Common myeloid progenitor, CD34-positive (primary cell): ENCODE data around the gene PNMA8B.

Experiments
- CTCF ChIA-PET: fragments of 350-600 bp; sonication (Branson Sonifier 250); formaldehyde crosslinking; loops from one replicate; lab custom pipeline; 2021; ENCODE audit warnings: antibody characterized with exemption; lab: Charles Lee
- POLR2A ChIA-PET: fragments of 350-600 bp; sonication (Branson Sonifier 250); formaldehyde crosslinking; loops from one replicate; lab custom pipeline; 2021; ENCODE audit warnings: antibody characterized with exemption; lab: Charles Lee
- DNase-seq, 3 donors: peaks; one replicate each; pipeline versions ENCODE4 v3.0.0 to v3.0.0-alpha.2; 2013
- H3K27ac ChIP-seq, 2 experiments: 1 replicate in 1 of 2; 2 replicates in 1 of 2; pipeline ENCODE4 v1.7.0; 2013; ENCODE audit warnings: inconsistent platforms in 2 of 2, low read length in 2 of 2, mild to moderate bottlenecking in 2 of 2, low read depth in 1 of 2, moderate library complexity in 1 of 2; ENCODE audit not compliant: severe bottlenecking in 2 of 2, insufficient read depth in 1 of 2, poor library complexity in 1 of 2
- H3K27me3 ChIP-seq, 5 experiments: replicated peaks in 2 of 5; 1 replicate in 3 of 5; 2 replicates in 2 of 5; pipeline versions ENCODE4 v1.6.1 to v1.7.0; 2013; ENCODE audit warnings: low read length in 4 of 5, mild to moderate bottlenecking in 2 of 5, moderate library complexity in 2 of 5, inconsistent platforms in 1 of 5; ENCODE audit not compliant: insufficient read depth in 5 of 5, control insufficient read depth in 4 of 5
- H3K36me3 ChIP-seq, 4 experiments: 1 replicate in 2 of 4; 2 replicates in 2 of 4; pipeline versions ENCODE4 v1.6.1 to v1.7.0; 2013; ENCODE audit warnings: low read length in 3 of 4, control low read depth in 1 of 4, mild to moderate bottlenecking in 1 of 4; ENCODE audit not compliant: control insufficient read depth in 4 of 4, insufficient read depth in 4 of 4
- H3K4me1 ChIP-seq, 4 experiments: 1 replicate in 3 of 4; 2 replicates in 1 of 4; pipeline versions ENCODE4 v1.6.1 to v1.7.1; 2013; ENCODE audit warnings: low read length in 3 of 4, mild to moderate bottlenecking in 3 of 4, control low read depth in 1 of 4, inconsistent platforms in 1 of 4, moderate library complexity in 1 of 4; ENCODE audit not compliant: control insufficient read depth in 4 of 4, insufficient read depth in 4 of 4; ENCODE audit errors: control extremely low read depth in 1 of 4
- H3K4me3 ChIP-seq, 7 experiments: 1 replicate in 4 of 7; 2 replicates in 3 of 7; pipeline versions ENCODE4 v1.5.1 to v1.7.0; 2013; ENCODE audit warnings: mild to moderate bottlenecking in 7 of 7, low read length in 6 of 7, moderate library complexity in 6 of 7, inconsistent platforms in 2 of 7, low read depth in 2 of 7, control low read depth in 1 of 7; ENCODE audit not compliant: insufficient read depth in 4 of 7, control insufficient read depth in 1 of 7; ENCODE audit errors: extremely low read depth in 1 of 7
- H3K9me3 ChIP-seq, 5 experiments: 1 replicate in 4 of 5; 2 replicates in 1 of 5; pipeline versions ENCODE4 v1.6.1 to v1.7.1; 2013; ENCODE audit warnings: low read length in 4 of 5, mild to moderate bottlenecking in 2 of 5, inconsistent platforms in 1 of 5, low read depth in 1 of 5, moderate library complexity in 1 of 5; ENCODE audit not compliant: control insufficient read depth in 4 of 5, insufficient read depth in 2 of 5; ENCODE audit errors: control extremely low read depth in 1 of 5
- WGBS: methylation state at CpG from one replicate; pipeline ENCODE4 v1.1.5; 2013; ENCODE audit not compliant: insufficient coverage; 5-methylcytosine and 5-hydroxymethylcytosine counted together

The PNMA8B gene

GRCh38 chr19:46461537-46461936 is 34.1 kb downstream of the PNMA8B start:
- WGBS: 90% methylated on average over 2 of the region's 2 CpGs
- no peaks in the 10 kb centered on the region for H3K36me3 ChIP-seq
- DNase-seq: no peak
- no peak overlapping the region for H3K27ac ChIP-seq
- no peaks in the 10 kb centered on the region for H3K4me1 ChIP-seq
- no peaks in the 10 kb centered on the region for H3K9me3 ChIP-seq
- H3K27me3 ChIP-seq: peaks cover 0 to 11% (median 2%) of the 10 kb centered on the region in 5 experiments
- no peak overlapping the region for H3K4me3 ChIP-seq
- POLR2A ChIA-PET: no interaction called here
- CTCF ChIA-PET: interaction anchor here (1.2 to 1.3 kb wide), 2 partner anchors 12 to 56 kb away, joined by 3 read pairs; no protein-coding TSS in a partner anchor

- CTCF ChIA-PET: interaction anchor here (1.3 kb wide), 1 partner anchor 56 kb away, joined by 3 read pairs; no protein-coding TSS in a partner anchor
- DNase-seq: no peak
- H3K4me1 ChIP-seq: no peaks in the 10 kb centered on the region
- no peaks in the 10 kb centered on the region for H3K9me3 ChIP-seq
- H3K4me3 ChIP-seq: no peak overlapping the region
- POLR2A ChIA-PET: no interaction called here
- H3K27ac ChIP-seq: no peak overlapping the region
- no peaks in the 10 kb centered on the region for H3K36me3 ChIP-seq
- peaks cover 0 to 12% (median 2%) of the 10 kb centered on the region in 5 experiments for H3K27me3 ChIP-seq
- WGBS: 100% methylated on average over 1 of the region's 1 CpG
Measured at GRCh38 chr19:46460981-46461380, 34.7 kb downstream of the PNMA8B start.

DNA sequence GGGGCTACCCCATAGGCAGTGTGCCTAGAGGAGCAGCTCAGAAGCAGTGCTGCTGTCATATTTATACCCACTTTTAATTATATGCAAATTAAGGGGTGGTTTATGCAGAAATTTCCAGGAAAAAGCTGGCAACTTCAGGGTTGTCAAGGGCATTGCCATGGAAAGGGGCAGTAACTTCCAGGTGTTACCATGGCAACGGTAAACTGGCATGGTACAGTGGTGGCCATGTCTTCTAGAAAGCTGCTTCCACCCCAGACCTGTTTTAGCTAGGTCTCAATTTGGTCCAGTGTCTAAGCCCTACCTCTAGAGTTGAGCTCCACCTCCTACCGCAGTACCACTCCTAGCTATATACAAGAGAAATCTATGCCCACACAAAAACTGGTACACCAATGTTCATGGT is 35.6 kb downstream of the PNMA8B start:
- H3K4me1 ChIP-seq: no peaks in the 10 kb centered on the region
- H3K36me3 ChIP-seq: no peaks in the 10 kb centered on the region
- H3K27me3 ChIP-seq: peaks cover 0 to 14% (median 2%) of the 10 kb centered on the region in 5 experiments
- no peaks in the 10 kb centered on the region for H3K9me3 ChIP-seq
- DNase-seq: no peak
- CTCF ChIA-PET: interaction anchor here (0.9 kb wide), 1 partner anchor 10 kb away, joined by 3 read pairs; no protein-coding TSS in a partner anchor
- no peak overlapping the region for H3K27ac ChIP-seq
- POLR2A ChIA-PET: no interaction called here
- no peak overlapping the region for H3K4me3 ChIP-seq
- WGBS: 94% methylated on average over 2 of the region's 2 CpGs

DNA sequence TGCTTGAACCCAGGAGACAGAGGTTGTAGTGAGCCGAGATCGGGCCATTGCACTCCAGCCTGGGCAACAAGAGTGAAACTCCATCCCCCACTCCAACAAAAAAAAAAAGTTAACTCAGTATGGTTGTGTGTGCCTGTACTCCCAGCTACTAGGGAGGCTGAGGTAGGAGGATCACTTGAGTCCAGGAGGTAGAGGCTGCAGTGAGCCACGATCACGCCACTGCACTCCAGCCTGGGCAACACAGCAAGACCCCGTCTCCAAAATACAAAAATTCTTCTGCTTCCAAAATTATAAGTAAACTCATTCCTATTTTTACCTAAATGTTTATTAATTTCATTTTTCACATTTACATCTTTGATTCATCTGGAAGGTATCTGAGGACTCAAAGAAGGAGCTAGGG is 38.7 kb downstream of the PNMA8B start:
- 100% methylated on average over 3 of the region's 5 CpGs for WGBS
- ChIA-PET CTCF (interaction anchor here (1.1 to 1.5 kb wide), 5 partner anchors 8 to 61 kb away, joined by 3 to 5 read pairs (median 4); no protein-coding TSS in a partner anchor), POLR2A (no interaction called here)
- Histone ChIP-seq H3K27me3 (peaks cover 0 to 21% (median 9%) of the 10 kb centered on the region in 5 experiments), H3K4me3 (no peak overlapping the region), H3K27ac (no peak overlapping the region), H3K36me3 (no peaks in the 10 kb centered on the region), H3K9me3 (no peaks in the 10 kb centered on the region), H3K4me1 (no peaks in the 10 kb centered on the region)
- no peak for DNase-seq

GRCh38 chr19:46454244-46454643 is 41.4 kb downstream of the PNMA8B start:
- H3K27ac ChIP-seq: no peak overlapping the region
- POLR2A ChIA-PET: interaction anchor here (0.6 kb wide), 1 partner anchor 10 kb away, joined by 3 read pairs; no protein-coding TSS in a partner anchor
- H3K27me3 ChIP-seq: peaks cover 0 to 20% (median 6%) of the 10 kb centered on the region in 5 experiments
- H3K9me3 ChIP-seq: peaks cover 0 to 5% (median 3%) of the 10 kb centered on the region in 5 experiments
- no peaks in the 10 kb centered on the region for H3K36me3 ChIP-seq
- H3K4me3 ChIP-seq: no peak overlapping the region
- CTCF ChIA-PET: no interaction called here
- DNase-seq: no peak
- no CpG with 5 or more reads among the region's 3 CpGs for WGBS
- no peaks in the 10 kb centered on the region for H3K4me1 ChIP-seq

- DNase-seq: no peak
- WGBS: 92% methylated on average over 6 of the region's 6 CpGs
- H3K27ac ChIP-seq: no peak overlapping the region
- peaks cover 0 to 5% (median 4%) of the 10 kb centered on the region in 5 experiments for H3K9me3 ChIP-seq
- ChIA-PET CTCF (no interaction called here), POLR2A (interaction anchor here (0.6 kb wide), 1 partner anchor 10 kb away, joined by 3 read pairs; no protein-coding TSS in a partner anchor)
- H3K4me1 ChIP-seq: no peaks in the 10 kb centered on the region
- no peaks in the 10 kb centered on the region for H3K36me3 ChIP-seq
- no peak overlapping the region for H3K4me3 ChIP-seq
- peaks cover 0 to 21% (median 6%) of the 10 kb centered on the region in 5 experiments for H3K27me3 ChIP-seq
Measured at GRCh38 chr19:46453661-46454060, 42.0 kb downstream of the PNMA8B start.

DNA sequence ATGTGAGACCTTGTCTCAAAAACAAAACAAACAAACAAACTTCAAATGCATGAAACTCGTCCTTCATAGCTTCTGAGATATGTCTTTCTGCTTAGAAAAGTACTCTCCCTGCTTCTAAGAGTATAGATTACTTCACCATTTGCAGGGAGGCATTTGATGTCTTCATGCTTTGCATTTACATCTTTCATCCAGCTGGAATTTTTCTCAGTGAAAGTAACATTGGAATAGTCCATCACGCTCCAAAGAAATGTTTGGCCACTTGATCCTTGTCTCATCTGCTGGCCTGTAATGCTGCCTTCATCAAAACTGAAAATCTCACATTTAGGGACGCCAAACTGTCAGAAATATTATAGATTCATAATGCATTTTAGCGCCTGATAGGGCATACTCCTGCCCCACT is 43.5 kb downstream of the PNMA8B start:
- Histone ChIP-seq H3K4me1 (no peaks in the 10 kb centered on the region), H3K4me3 (no peak overlapping the region), H3K36me3 (no peaks in the 10 kb centered on the region), H3K27me3 (peaks cover 0 to 26% (median 6%) of the 10 kb centered on the region in 5 experiments), H3K9me3 (peaks cover 0 to 5% (median 4%) of the 10 kb centered on the region in 5 experiments), H3K27ac (no peak overlapping the region)
- POLR2A ChIA-PET: no interaction called here
- CTCF ChIA-PET: interaction anchor here (1.4 to 1.7 kb wide), 2 partner anchors 35 to 55 kb away, joined by 4 to 6 read pairs; no protein-coding TSS in a partner anchor
- WGBS: 61% methylated on average over 4 of the region's 4 CpGs
- no peak for DNase-seq
